Stimulated activated CD8-positive, alpha-beta memory T cell treated with anti-CD3 and anti-CD28 coated beads, Interleukin-7, amount 100 ng/mL, for 24 hours (primary cell): ENCODE measurements around the gene RAB26.
"Not testable (repeated sequence)": the region's sequence is repeated elsewhere in the genome, so short reads cannot be mapped to it uniquely, and the experiment has no call there.

ENCODE experiments used
- DNase-seq: peaks from one replicate; pipeline ENCODE4 v3.0.0-alpha.2; 2020; ENCODE audit warnings: low read depth

RAB26 gene, protein sequence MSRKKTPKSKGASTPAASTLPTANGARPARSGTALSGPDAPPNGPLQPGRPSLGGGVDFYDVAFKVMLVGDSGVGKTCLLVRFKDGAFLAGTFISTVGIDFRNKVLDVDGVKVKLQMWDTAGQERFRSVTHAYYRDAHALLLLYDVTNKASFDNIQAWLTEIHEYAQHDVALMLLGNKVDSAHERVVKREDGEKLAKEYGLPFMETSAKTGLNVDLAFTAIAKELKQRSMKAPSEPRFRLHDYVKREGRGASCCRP

GRCh38 chr16:2147981-2148671, at the start of gene RAB26:
TSS of gene RAB26 (plus strand) at chr16:2148625. CDS start at chr16:2148784, 159 bp downstream.
- DNase-seq, result no peak

DNA sequence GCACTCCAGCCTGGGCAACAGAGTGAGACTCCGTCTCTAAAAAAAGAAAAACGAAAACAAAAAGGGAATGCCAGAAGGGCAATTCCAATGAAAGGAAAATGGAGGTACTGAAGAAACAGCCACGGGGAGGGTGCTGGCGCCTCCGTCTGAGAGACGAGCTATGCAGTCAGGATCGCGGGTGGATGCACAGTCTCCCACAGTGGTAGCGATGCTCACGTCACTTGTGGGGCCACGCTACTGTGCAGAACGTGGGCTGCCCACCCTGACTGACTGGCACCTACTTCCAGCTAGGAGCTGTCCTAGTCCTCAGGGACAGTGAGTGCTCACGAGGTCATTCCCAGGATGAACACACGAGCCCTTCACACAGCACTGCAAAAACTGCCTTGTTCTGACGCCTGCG, 46.8 kb upstream of the RAB26 start:
- DNase-seq, result not testable (repeated sequence)

DNA sequence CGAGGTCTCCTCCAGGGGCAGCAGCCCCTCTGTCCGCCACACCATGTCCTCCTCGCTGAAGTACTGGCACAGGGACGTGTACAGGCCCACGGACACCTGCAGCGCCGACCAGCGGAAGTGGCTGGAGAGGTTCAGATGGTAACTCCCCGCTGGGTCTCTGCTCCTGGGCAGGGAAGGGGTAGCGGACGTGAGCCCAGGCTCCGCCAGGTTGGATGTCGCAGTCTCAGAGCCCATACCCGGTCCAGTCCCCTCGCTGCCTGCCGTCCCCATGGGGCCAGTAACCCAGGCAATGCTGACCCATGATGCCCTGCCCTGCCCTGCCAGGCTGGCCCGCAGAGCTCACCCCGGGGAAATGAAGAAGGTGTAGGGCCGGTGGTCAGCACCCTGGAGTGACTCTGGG, 46.0 kb upstream of the RAB26 start:
- no peak for DNase-seq

GRCh38 chr16:2104464-2104863, 44.0 kb upstream of the RAB26 start:
- not testable (repeated sequence) for DNase-seq

GRCh38 chr16:2105291-2105690, 43.1 kb upstream of the RAB26 start:
- not testable (repeated sequence) for DNase-seq

DNA sequence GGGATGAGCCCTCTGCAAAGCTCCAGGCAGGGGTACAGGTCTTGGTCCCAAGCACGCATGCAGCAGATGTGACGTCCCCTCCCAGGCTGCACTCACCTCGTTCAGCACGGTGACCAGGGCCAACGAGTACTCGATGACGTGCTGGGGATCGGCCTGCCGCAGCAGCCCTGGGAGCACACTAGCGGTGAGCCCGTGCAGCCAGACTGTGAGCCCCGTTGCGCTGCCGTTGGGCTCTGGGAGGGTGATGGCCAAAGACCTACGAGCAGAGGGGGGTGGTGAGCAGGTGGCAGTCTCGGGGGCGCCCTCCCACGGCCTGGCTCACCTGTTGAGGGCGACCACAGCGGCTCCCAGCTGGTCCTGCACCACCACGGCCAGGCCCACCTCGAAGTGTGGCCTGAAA, 42.7 kb upstream of the RAB26 start:
- not testable (repeated sequence) for DNase-seq

GRCh38 chr16:2106211-2106610, 42.2 kb upstream of the RAB26 start:
- not testable (repeated sequence) for DNase-seq

DNA sequence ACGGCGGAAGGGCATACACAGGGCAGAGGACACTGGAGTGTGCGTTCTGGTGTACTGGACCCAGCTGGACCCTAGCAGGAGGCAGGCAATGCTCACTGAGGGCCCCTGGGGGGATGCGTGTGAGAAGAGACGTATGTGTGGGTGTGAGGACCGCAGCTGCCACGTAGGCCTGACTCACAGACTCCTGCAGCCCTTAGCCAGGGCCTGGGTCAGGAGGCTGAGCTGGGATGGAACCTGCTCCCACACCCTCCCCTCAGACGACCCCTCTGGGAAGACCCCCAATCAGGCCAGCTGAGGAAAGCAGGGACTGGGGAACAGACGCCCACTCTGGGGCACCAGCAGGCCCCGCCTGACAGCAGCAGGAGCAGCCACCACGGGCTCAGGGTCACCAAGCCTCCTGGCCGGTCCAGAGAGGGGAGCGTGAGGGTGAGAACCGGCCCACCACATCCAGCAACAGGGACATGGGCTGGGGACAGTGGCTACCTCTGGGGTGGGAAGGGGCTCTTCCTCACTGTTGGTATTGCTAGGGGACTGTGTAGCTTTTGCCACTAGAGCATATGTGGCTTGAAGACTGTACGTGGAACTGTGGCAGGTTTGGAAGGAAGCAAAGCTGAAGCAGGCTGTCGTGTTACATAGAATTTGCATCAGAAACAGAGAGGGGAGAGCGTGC, 41.2 kb upstream of the RAB26 start:
- DNase-seq, result not testable (repeated sequence)

DNA sequence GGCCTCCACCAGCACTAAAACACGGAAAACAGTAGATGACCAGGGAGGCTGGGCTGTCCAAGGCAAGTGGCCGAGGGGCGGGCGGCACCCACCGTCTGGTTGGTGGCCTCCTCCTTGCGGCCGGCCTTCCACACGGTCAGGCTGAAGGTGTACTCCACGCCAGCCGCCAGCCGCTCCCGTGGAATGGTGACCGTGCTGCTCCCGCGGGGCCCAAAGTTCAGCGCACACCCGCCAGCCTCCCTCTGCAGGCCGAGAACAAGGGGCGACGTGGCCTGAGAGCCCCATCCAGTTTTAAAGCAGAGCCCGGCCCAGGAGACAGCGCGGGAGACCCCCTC, 40.7 kb upstream of the RAB26 start:
- not testable (repeated sequence) for DNase-seq

DNA sequence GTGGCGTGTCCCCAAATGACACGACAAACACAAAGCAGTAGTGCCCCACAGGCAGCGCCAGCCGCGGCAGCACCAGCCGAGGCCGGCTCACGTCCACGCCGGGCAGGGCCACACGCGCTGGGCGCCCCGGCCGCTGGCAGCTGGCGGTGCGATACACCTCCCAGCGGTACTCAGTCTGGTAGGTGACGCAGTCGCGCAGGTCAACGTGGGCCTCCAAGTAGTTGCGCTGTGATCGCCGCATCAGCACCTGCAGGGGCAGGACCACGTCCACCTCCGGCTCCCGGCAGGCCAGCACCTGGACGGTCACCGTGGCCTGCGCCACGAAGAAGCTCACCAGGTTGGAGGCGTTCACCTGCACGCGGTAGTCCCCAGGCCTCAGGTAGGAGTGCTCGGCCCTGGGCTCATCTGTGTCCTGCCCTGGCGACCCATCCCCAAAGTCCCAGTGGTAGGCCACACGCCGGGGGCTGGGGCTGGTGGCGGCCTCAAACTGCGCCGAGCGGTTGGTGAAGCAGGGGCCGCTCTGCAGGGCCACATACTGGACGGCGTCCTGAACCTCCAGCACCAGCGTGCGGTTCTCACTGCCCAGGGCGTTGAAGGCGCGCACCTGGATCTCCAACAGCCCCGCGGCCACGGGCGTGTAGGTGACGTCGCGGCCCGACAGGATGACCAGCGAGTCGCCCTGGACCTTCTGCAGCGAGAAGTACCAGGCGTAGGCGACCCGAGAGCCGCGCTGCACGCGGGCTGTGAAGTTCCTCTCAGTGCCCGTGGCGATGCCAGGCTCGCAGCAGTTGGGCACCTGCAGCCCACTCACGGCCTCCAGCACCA, 39.8 kb upstream of the RAB26 start:
- not testable (repeated sequence) for DNase-seq

DNA sequence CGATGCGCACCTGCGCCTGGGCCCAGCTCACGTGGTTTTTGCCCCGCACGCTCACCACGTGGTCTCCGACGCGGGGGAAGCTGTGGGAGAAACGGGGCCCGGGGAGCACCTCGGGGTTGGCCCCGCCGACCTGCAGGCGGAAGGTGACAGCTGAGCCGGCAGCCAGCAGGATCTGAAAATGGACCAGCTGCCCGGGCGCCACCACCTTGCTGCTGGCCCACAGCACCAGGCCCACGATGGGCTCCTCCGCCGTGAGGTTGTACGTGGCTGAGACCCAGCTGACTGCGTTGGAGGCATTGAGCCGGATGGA, 39.2 kb upstream of the RAB26 start:
- not testable (repeated sequence) for DNase-seq

DNA sequence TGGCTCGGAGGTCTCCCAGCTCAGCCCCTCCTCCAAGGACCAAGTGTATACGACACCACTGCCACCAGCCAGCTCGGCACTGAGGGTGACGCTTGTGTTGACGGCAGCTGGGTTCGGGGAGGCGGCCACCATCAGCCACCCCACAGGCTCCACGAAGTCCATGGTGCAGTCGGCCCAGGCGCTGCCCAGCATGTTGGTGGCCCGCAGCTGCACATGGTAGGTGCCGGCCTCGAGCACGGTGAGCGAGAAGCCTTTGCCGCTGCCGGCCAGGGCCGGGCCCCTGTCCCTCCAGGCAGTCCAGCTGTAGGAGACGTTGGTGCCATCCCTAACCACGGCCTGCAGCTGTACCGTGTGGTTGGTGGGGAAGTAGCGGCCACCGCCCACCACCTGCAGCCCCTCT, 38.6 kb upstream of the RAB26 start:
- DNase-seq, result not testable (repeated sequence)

DNA sequence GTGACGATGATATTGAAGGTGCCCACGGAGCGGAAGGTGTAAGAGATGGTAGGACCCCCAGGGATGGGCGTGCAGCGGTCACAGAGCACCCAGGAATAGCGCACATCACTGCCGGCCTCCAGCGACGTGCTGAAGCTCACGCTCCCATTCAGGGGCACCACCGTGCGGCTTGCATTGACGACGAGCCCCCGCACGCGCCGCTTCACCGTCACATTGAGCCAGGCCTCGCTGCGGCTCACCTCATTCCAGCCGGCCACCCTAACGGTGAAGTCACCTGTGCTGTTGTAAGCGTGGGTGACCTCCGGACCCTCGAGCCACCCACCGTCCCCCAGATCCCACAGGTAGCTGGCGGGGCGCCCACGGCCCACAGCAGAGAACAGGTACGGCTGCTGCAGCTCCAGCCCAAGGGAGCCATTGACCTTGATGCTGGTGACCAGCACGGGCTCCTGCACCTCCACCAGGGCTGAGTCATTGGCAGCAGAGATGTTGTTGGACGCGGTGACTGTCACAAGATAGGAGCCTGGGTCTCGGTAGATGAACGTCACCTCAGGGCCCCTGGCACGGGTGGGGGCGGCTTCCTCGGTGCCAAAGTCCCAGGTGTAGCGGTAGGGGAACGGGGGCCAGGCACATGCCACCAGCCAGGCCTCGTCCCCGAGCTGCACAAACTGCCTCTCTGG, 38.0 kb upstream of the RAB26 start:
- DNase-seq, result not testable (repeated sequence)

- DNase-seq, result not testable (repeated sequence)
Measured at GRCh38 chr16:2111009-2111353, 37.4 kb upstream of the RAB26 start.

DNA sequence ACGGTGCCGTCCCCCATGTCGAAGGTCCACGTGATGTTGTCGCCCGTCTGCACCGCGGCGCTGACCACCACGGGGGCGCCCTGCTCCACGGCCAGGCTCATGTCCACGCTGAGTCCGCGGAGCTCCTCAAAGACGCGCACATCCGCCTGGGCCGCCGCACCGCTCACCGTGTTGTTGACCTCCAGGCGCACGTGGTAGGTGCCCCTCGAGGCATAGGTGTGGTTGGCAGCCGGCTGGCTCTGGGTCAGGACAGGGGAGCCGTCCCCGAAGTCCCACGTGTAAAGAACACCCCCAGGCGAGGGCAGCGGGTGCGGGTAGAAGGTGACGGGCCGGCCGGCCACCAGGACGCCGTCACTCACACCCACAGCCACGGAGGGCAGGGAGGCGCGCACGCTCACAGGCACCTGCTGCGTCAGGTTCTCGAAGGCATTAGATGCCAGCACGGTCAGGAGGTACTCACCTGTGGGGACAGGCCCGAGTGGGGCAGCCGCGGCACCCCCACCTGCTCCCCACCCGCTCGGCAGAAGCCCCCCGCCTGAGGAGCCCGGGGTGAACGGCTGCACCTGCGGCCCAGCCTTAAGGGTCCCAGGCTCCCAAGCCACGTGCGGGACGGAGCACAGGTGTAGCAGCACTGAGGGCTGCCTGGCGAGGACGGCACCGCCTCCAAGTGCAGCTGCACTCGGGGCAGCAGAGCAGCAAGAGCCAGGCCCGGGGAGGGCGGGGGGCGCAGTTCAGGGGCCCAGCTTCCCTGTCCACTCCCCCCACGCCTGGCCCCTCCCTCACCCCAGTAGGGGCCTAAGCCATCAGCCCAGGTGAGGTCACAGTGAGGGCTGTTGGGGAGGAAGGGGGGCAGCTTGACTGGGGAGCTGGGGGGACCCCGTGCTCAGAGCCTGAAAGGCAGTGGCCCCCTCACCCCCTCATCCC, 36.8 kb upstream of the RAB26 start:
- not testable (repeated sequence) for DNase-seq

- DNase-seq, result not testable (repeated sequence)
Measured at GRCh38 chr16:2112539-2113106, 35.8 kb upstream of the RAB26 start.

DNA sequence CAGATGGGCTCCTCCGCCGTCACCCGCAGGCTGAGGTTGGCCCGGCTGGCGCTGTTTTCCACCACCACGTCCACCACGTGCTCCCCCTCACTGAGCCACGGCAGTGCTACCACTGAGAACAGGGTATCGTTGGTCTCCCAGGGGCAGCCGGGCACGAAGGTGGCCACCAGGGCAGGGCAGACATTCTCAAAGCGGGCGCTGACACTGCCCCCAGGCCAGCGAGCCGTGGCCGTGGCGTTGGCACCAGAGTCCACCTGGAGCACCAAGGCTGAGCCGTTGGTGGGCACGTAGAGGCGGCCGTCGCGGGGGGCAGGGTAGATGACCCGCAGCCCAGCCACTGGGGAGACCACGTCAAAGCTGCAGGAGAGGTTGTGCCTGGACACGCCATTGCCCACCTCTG, 34.2 kb upstream of the RAB26 start:
- DNase-seq, result not testable (repeated sequence)

DNA sequence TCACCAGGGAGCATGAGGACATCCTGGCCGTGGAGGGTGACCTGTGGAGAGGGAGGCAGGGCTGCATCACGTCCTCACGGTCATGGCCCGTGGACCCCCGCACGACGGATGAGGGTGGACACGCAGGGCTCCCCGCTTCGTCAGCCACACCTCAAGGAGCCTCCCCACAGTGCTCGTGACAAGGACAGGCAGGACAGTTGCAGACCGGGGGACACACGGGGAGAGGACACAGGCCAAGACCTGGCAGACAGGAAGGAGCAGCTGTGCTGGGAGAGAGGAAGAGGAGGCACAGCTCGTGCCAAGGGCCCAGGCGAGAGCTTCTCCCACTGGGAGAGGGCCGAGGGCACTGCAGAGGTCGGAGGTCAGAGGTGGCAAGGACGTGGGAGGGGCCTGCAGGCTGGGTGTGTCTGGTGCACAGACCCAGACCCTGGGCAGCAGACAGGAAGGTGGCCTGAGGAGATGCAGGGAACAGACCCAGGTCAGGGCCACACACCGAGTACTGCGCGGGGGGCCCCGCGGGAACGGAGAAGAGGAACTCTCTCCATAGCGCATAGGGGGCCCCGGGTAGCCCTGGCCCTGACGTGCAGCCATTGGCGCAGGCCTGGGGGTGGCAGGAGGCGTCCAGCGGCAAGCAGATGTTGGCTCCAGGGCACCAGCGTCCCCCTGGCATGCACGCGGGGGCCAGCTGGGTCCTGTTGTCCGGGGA, 33.4 kb upstream of the RAB26 start:
- DNase-seq, result not testable (repeated sequence)

- no peak for DNase-seq
Measured at GRCh38 chr16:2115591-2115973, 32.8 kb upstream of the RAB26 start.

- not testable (repeated sequence) for DNase-seq
Measured at GRCh38 chr16:2116428-2116827, 32.0 kb upstream of the RAB26 start.
